ENCODE results near the gene MAPRE2.

- TF ChIP-seq CTCF (IDR thresholded peaks at IDR 0.05; ENCODE audit: low read length) (no peak), EZH2 (IDR thresholded peaks at IDR 0.05; ENCODE audit: borderline replicate concordance, low read length) (no peak)
Measured at GRCh38 chr18:35062408-35062807, 21.2 kb downstream of the MAPRE2 start.

All from OCI-LY1 (cell line).